A549 (cell line): Measurements from ENCODE around the gene BPIFB3.

ENCODE experiments used
- CHD2 ChIP-seq: fragments of 150-350 bp; IDR thresholded peaks from 2 replicates; pipeline ENCODE4 v1.6.1; 2014; ENCODE audit warnings: low read length; ENCODE audit not compliant: partially characterized antibody
- CHD4 ChIP-seq: fragments of 200-600 bp; sonication (generic); IDR thresholded peaks from 2 replicates; pipeline ENCODE4 v1.6.1; 2016; ENCODE audit warnings: antibody characterized with exemption, mild to moderate bottlenecking, borderline replicate concordance
- CTCF ChIP-seq: fragments of >200 bp; sonication (Bioruptor Twin); formaldehyde crosslinking; IDR thresholded peaks from 3 replicates; pipeline ENCODE4 v1.5.1; 2016
- EP300 ChIP-seq, 2 experiments: fragments of >200 bp; sonication (Bioruptor Twin); formaldehyde crosslinking; IDR thresholded peaks; 2 replicates in 1 of 2; 3 replicates in 1 of 2; pipeline ENCODE4 v1.6.1; 2016 to 2017
- JUN ChIP-seq, 2 experiments: fragments of >200 bp; sonication (Bioruptor Twin); formaldehyde crosslinking; IDR thresholded peaks; 2 replicates in 1 of 2; 3 replicates in 1 of 2; pipeline ENCODE4 v1.6.1; 2016 to 2017
- MAFK ChIP-seq: fragments of 450-650 bp; IDR thresholded peaks from 2 replicates; pipeline ENCODE4 v1.6.1; 2014; ENCODE audit not compliant: partially characterized antibody
- PBX3 ChIP-seq: IDR thresholded peaks from 2 replicates; pipeline ENCODE4 v1.6.1; 2012
- RFX5 ChIP-seq: fragments of 450-650 bp; IDR thresholded peaks from 2 replicates; pipeline ENCODE4 v1.7.1; 2014; ENCODE audit warnings: antibody characterized with exemption, mild to moderate bottlenecking, moderate library complexity
- SREBF2 ChIP-seq: fragments of 450-650 bp; IDR thresholded peaks from 2 replicates; pipeline ENCODE4 v1.6.1; 2014; ENCODE audit warnings: mild to moderate bottlenecking, moderate library complexity
- TFCP2L1 ChIP-seq: fragments of 250-450 bp; sonication (Bioruptor Pico); IDR thresholded peaks from 2 replicates; pipeline ENCODE4 v1.5.0; 2021; ENCODE audit warnings: mild to moderate bottlenecking

- TF ChIP-seq CTCF (no peak), EP300 (IDR thresholded peaks at IDR 0.05) (no peak), PBX3 (no peak), CHD2 (no peak), JUN (IDR thresholded peaks at IDR 0.05) (no peak), MAFK (no peak), SREBF2 (no peak), TFCP2L1 (CRISPR knock-in tag) (no peak), RFX5 (no peak), CHD4 (no peak)
Measured at GRCh38 chr20:33005908-33006775, 47.6 kb upstream of the BPIFB3 start.
